KOPT-K1 (cell line): ENCODE results near the gene RHCG.
"Not testable (repeated sequence)": the region's sequence is repeated elsewhere in the genome, so short reads cannot be mapped to it uniquely, and the experiment has no call there.

Experiments used
- H3K27ac ChIP-seq: fragments of 200-600 bp; sonication (generic); 2 replicates; pipeline ENCODE4 v1.5.1; 2016; ENCODE audit warnings: antibody characterized with exemption, mild to moderate bottlenecking, low read depth, low read length; ENCODE audit not compliant: poor library complexity, severe bottlenecking
- H3K36me3 ChIP-seq: fragments of 200-600 bp; sonication (generic); 2 replicates; pipeline ENCODE4 v1.5.1; 2017; ENCODE audit warnings: antibody characterized with exemption, mild to moderate bottlenecking, low read length, moderate library complexity; ENCODE audit not compliant: insufficient read depth
- H3K9me3 ChIP-seq: fragments of 200-600 bp; sonication (generic); 2 replicates; pipeline ENCODE4 v1.5.1; 2017; ENCODE audit warnings: antibody characterized with exemption, low read length, mild to moderate bottlenecking; ENCODE audit not compliant: insufficient read depth, poor library complexity, severe bottlenecking

RHCG gene

DNA sequence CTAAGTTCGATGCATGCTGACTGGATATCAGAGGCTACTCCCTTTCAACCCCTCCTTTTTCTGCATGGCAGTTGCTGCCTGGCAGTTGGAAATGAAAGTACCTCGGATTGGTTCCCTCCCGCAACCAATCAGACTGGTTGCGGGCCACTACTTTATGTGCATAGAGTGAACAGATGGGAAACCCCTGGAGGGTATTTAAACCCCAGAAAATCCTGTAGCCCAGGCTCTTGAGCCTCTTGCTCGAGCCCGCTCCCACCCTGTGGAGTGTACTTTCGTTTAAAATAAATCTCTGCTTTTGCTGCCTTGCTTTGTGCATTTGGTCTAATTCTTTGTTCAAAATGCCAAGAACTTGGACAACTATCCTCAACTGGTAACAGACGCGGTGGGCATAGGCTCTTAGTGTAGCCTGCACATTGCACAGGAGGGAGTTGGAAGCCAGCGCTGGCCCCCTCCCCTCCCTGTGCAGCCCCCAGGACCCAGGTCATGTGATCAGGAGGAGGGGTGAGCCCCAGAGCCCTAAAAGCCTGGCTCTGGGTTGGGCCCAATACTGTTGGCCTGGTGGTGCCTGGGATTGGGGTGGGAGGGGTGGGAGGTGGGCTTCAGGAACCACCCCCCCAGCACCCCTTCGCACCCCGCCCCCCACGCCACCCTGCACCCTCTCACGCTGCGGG lies 26.8 kb downstream of the RHCG start:
- no peak overlapping the region for H3K27ac ChIP-seq
- no peaks in the 10 kb centered on the region for H3K9me3 ChIP-seq

DNA sequence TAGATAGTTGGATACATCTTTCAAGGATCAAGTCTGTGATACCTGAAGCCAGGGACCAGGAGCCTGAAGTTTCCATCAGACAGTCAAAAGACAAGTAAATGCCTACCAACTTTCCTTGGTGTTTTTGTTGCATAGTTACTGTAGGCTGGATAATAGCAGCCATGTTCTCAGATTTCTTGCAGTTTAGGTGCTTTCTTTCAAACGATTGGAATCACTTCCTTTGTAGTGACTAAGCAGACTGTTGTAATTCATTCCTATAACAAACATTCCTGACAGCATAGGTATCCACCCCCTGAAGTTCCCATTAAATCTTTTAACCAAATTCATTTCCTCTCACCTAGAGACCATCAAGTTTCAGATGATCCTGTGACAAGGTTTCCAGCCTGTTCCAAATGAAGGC lies 27.6 kb downstream of the RHCG start:
- not testable (repeated sequence) for H3K27ac ChIP-seq, H3K36me3 ChIP-seq, H3K9me3 ChIP-seq

More for the DNA sequence above, 26.8 kb downstream of the RHCG start:
- no peaks in the 10 kb centered on the region for H3K36me3 ChIP-seq

DNA sequence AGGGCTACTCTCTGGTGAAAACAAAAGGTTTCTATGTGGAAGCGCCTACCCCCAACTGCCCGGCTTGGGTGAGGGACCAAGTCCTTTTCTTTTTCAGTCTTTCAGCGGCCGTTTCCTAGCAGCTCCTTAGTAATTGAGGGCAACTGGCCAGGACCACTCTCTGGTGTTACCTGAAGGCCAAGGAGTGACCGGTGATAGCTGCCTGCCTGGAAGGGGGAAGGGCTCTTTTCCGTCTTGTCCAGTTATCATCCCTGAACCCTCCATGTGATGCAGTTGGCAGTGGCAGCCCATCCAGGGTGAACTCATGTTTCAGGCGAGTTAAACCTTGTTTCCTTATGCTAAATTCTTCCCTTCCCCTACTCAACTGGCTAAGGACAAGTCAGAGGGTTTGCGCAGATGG lies 33.3 kb downstream of the RHCG start:
- no peak overlapping the region for H3K27ac ChIP-seq
- H3K9me3 ChIP-seq = no peaks in the 10 kb centered on the region
- H3K36me3 ChIP-seq = no peaks in the 10 kb centered on the region

DNA sequence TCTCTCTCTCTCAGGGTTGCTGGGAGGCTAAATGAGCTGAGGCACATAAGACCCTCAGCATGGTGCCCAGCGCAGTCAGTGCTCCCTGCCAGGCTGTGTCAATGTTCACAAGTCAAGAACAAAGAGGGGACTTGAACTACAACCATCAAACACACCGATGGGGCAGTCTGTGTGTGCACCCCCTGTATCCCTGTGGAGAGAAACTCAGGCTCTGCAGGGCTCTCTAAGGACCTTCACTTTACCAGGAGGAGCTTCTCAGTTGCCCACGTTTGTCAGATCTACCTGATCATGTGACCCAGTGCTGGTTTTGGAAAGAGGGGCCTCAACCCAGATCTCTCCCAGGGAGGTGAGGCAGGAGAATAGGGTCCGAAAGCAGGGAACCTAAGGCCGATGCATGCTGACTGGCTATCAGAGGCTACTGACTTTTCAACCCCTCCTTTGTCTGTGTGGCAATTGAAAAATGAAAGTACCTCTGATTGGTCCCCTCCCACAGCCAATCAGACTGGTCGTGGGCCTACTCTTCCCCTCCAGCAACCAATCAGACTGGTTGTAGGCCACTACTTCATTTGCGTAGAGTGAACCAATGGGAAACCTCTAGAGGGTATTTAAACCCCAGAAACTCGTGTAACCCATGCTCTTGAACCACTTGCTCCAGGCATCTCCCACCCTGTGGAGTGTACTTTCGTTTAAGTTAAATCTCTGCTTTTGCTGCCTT lies 34.0 kb downstream of the RHCG start:
- Histone ChIP-seq H3K36me3 (no peaks in the 10 kb centered on the region), H3K27ac (no peak overlapping the region), H3K9me3 (no peaks in the 10 kb centered on the region)

DNA sequence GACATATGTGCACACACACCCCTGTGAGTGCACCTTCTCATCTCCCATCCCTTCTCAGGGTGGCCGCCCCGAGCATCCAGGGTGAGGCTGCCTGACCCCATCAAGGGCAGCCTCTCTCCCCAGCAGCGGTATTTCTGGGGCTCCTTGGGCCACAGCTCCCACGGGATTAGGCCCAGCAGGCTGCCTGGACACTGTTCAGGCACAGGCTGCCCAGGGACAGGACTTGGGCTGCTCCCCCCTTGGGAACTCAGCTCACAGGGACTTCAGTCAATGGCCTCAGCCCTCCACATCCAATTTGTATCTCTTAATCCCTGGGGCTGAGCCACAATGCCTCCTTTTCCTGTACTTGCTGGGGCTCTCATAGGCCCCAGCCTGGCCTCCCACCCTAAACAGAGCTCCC lies 35.0 kb downstream of the RHCG start:
- Histone ChIP-seq H3K9me3 (no peaks in the 10 kb centered on the region), H3K36me3 (no peaks in the 10 kb centered on the region), H3K27ac (no peak overlapping the region)

DNA sequence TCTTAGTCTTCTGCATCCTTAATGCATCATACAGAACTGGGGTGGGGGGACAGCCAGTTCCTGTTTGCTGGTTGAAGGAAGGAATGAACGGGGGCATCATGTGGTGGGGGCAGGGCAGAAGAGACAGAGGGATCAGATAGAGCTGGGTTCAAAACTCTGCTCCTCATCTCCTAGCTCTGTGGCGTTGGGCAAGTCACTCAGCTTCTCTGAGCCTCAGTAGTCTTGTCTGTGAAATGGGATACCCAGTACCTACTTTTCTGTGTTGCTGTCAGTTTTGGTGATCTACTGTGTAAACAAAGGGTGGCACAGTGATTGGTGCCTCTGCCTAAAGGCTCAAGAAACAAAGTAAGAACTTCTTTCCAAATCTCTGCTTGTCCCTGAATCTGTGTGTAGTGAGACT lies 36.3 kb downstream of the RHCG start:
- H3K9me3 ChIP-seq = no peaks in the 10 kb centered on the region
- H3K27ac ChIP-seq = no peak overlapping the region
- no peaks in the 10 kb centered on the region for H3K36me3 ChIP-seq

DNA sequence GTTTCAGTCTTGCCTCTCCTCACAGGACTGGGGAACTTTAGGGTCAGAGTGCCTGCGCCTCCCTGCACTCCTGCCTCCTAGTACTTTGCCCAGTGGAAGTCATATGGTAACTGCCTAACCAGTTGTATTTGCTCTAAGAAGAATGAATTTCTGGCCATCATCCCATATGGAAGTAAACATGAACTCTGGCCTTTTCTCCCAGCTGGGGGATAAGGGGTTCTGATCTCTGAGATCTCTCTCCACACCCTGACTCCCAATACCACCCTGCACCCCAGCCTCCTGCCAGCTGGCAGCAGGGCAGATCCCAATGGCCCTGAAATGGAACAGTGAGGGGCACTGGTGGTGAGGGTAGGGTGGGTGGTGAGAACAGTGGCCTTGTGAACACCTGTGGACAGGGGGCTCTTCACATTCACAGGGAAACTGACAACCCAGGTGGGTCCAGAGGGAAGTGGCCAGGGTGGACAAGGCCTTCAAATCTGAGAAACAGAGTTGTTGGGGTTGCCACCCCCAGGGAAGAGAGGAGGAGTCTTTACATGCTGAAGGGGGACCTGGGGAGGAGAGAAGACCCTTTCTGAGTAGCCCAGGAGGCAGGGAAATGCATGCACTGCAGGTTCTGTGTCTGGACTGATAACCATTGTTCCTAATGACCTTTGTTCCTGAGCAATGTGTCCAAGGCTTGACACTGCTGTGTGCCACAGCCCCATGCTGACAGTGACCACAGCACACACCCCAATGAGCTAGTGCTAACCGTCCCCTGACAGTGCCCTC lies 36.9 kb downstream of the RHCG start:
- Histone ChIP-seq H3K27ac (no peak overlapping the region), H3K9me3 (no peaks in the 10 kb centered on the region)

DNA sequence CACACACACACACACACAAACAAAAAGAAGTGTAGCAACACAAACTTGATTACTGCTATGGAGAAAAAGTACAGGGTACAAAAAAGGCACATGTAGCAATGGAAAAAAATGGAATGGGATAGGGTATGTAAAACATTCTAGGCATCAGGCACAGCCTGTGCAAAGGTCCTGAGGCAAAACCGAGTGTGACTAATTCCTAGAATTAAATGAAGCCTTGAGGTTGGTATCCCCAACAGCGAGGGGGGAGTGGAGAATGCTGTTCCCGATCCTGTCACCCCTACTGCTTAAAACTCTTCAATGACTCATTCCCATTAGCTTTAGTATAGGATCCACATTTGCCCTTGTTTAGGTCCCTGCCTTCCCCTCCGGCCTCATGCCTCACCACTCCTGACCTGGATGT lies 37.9 kb downstream of the RHCG start:
- H3K9me3 ChIP-seq = no peaks in the 10 kb centered on the region
- H3K36me3 ChIP-seq = no peaks in the 10 kb centered on the region
- H3K27ac ChIP-seq = no peak overlapping the region

More for the DNA sequence above, 36.9 kb downstream of the RHCG start:
- H3K36me3 ChIP-seq = no peaks in the 10 kb centered on the region

DNA sequence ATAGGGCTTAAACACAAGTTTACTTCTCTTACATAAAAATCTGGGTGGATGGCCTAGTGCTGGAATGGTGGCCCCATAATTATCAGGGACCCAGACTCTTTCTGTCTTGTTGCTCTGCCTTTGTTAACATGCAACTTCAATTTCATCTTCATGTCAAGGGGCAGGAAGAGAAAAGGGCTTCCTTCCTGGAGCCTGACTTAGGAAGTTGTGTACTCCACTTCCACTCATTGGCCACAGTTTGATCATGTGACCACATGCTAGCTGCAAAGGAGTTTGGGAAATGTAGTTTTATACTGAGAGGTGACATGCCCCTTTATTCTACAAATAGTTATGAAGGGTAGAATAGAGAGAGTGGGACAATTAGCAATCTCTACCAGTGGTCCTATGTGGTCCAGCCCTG lies 39.3 kb downstream of the RHCG start:
- no peaks in the 10 kb centered on the region for H3K36me3 ChIP-seq
- H3K27ac ChIP-seq = no peak overlapping the region
- H3K9me3 ChIP-seq = no peaks in the 10 kb centered on the region

DNA sequence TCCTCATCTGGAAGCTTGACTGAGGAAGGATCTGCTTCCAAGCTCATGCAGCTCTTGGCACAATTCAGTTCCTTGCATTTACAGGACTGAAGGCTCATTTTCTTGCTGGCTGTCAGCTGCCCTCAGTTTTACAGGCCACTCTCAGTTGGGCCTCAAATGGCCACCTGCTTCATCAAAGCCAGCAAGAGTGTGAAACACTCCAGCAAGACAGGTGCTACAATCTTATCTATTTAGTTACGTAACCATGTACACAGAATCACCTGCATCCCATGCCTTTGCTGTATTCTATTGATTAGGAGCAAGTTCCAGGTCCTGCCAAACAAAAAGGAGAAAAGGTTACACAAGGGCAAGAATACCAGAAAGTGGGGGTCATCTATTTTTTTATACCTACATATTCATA lies 40.8 kb downstream of the RHCG start:
- Histone ChIP-seq H3K9me3 (no peaks in the 10 kb centered on the region), H3K27ac (no peak overlapping the region), H3K36me3 (no peaks in the 10 kb centered on the region)

DNA sequence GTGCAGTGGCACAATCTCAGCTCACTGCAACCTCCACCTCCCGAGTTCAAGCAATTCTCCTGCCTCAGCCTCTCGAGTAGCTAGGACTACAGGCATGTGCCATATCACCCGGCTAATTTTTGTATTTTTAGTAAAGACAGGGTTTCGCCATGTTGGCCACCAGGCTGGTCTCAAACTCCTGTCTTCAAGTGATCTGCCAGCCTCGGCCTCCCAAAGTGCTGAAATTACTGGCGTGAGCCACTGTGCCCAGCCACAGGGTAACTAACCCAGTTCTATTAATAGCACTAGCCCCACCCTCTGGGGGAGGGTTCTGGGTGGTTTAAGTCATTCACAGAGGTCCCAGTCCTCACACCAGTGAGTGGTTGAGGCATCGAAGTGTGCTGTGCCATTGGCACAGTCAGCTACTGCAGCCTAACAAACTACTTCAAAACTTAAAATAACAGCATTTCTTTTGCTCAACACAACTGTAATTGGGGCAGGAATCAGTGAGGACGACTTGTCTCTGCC lies 44.0 kb downstream of the RHCG start:
- H3K9me3 ChIP-seq = no peaks in the 10 kb centered on the region
- no peak overlapping the region for H3K27ac ChIP-seq
- H3K36me3 ChIP-seq = no peaks in the 10 kb centered on the region

DNA sequence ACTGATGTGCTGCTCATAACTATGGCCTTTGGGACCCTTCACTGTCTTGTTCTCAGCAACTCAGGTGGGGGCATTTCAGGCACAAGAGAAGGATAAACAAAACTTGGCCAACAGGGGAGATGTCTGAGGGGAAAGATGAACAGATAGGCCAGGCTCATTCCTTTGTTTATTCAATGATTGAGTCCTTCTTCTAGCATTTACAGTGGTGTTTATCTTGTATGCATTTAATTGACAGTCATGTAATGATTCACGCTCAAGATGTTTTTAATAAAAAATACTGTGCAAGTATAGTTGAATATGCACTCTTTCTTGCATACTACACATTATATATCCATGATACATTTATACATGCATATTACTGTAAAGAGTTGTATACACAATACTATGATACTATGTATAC lies 44.5 kb downstream of the RHCG start:
- H3K9me3 ChIP-seq = no peaks in the 10 kb centered on the region
- no peak overlapping the region for H3K27ac ChIP-seq
- no peaks in the 10 kb centered on the region for H3K36me3 ChIP-seq

DNA sequence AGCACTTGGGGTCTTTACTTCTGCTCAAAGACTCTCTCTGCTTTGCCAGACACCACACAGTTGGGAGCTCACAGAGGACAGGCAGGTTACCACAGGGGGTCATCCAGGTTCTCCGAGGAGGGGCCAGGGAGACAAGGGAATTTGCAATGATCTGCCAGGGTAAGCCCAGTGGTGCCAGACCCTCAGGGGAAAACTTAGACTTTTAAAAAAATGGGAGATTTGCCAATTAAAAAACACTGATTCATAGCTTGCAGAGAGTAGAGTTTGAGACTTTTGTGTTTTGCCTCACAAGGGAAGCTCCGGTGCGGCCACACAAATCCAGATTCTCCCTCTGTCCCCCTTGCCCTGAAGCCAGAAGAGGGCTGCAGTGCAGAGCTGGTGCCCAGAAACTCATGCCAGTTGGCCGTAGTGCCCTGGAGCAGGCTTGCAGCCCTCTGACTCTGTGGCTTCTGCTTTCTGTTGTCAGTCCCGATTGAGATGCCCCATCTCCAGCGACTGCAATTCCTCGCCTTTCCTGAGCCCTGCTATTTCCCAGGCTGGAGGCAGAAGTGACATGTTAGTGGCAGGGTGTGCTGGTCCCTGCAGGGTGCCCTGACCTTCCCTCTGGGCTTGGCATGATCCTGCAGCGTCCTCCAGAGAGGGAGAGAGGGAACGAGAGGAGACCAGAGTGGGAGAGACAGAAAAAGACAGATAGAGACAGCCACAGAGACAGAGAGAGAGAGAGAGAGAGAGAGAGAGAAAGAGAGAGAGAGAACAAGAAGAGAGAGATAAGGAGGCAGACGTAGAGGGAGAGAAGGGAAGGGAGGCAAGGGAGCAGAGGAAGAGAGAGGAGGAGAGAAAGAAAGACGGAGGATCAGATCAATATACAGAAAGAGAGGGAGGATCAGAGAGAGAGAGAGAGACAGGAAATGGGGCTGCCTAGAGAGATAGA lies 46.0 kb downstream of the RHCG start:
- H3K27ac ChIP-seq = no peak overlapping the region
- no peaks in the 10 kb centered on the region for H3K9me3 ChIP-seq
- H3K36me3 ChIP-seq = no peaks in the 10 kb centered on the region

DNA sequence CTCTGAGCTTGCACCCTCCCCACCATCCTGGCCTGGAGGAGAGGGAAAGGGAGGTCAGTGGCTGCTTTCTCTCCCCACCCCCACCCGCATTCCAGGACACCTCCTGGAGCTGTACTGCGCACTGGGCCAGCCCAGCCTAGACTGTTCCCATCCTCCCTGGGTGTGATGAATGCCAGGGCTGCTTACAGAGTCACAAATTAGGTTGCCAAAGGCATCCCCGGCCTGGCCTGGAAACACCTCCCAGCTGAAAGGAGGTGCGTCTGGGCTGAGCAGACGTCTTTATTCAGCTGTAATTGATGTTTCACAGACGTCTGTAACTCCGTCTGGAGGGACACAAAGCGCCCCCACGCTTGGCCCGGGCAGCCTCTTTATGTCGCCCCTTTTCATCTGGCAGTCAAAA lies 47.6 kb downstream of the RHCG start:
- H3K27ac ChIP-seq = no peak overlapping the region
- H3K9me3 ChIP-seq = no peaks in the 10 kb centered on the region
- no peaks in the 10 kb centered on the region for H3K36me3 ChIP-seq
